Renal cortical epithelial cell (primary cell): ENCODE results near the gene RPS6KA4. TPM values are rescaled to one million over a fixed set of nuclear protein-coding genes. Genes with fewer than 3 reads are reported as not detected.
"Not testable (repeated sequence)": the region's sequence is repeated elsewhere in the genome, so short reads cannot be mapped to it uniquely, and the experiment has no call there.

Experiments used
- DNase-seq: peaks from one replicate; pipeline ENCODE4 v3.0.0-alpha.2; 2011; ENCODE audit warnings: low read depth
- total RNA-seq: library from RNA; depleted of rRNA; stranded (reverse); fragments of >200 nt; gene quantifications from 2 replicates; pipeline ENCODE4 v1.2.3, GENCODE V29; 2014

RPS6KA4 gene
- 46.0 and 49.3 TPM in 2 replicates for total RNA-seq

DNA sequence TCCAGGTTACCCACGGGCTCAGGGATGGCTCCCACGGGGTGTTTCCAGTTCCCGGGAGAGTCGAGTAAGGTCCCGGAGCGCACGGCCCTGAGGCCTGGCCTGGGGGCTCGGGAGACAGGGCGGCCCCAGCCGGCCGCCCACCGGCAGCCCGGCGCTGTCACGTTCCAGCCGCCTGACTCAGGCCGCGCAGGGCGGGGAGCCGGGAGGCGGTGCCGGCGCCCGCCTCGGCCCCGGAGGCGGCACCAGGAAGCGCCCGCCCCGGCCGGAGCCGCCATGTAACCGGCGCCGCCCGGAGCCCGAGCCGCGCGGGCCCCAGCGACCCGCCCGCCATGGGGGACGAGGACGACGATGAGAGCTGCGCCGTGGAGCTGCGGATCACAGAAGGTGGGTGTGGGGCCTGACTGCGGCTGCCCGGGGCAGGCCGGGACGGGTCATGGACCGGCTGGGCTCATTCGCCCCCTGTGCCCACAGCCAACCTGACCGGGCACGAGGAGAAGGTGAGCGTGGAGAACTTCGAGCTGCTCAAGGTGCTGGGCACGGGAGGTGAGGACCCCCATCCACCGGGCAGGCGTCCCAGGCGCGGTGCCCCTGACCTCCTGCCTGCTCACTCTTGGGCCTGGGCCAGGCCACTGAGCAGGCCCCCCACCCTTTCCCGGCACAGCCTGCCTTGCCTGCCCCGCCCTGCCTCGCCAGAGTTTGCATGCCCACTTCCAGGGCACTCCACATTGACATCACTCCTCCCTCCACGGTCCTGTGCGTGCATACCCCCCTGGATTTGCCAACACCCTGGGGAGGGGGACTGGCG is at the start of gene RPS6KA4:
RPS6KA4 (plus strand) TSS at position 256 of the 805 bp plus-strand sequence; CDS start at position 330, 74 bp downstream.
- DNase-seq = peak; percentile 22

DNA sequence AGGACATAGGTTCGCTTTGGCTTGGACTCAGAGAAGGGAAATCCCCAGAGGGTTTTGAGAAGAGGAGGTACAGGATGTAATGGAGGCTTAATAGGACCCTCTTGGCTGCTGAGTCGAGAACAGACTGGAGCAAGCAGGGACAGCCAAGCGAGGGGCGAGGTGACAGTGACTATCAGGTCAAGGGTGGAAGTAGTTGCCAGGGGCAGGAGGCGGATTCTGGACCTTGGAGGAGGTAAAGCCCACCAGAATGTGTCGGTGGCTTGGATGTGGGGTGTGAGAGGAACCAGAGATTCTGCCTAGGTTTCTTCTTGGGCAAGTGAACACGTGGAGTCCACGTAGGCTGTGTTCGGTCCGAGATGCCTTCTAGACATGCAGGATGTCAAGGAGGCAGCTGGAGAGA is 46.0 kb upstream of the RPS6KA4 start:
- DNase-seq = no peak

DNA sequence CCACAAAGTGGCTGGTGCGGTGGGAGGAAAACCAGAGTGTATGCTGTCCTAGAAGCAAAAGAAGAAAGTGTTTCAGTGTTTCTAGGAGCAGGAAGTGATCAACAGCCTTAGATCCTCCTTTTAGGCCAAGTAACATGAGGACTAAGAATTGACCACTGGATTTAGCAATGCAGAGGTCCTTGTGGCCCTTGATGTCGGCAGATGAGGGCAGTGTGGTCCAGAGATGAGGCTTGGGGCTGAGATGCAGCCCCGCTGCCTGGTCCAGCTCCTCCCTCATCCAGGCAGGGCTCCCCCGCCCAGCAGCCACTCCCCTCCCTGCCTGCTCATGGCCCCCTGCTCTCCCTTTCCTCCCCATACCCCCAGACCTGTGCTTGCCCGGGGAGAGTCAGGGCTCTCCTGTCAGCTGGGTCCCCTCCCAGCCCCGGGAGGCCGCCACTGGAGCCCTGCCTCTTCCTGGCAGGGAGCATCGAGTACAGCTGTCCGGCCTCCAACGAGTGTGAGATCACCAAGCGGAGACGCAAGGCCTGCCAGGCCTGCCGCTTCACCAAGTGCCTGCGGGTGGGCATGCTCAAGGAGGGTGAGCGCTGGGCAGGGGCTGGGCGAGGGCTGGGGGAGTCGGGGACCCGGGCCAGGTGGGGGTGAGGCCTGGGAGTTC is 45.3 kb upstream of the RPS6KA4 start:
- DNase-seq = no peak

DNA sequence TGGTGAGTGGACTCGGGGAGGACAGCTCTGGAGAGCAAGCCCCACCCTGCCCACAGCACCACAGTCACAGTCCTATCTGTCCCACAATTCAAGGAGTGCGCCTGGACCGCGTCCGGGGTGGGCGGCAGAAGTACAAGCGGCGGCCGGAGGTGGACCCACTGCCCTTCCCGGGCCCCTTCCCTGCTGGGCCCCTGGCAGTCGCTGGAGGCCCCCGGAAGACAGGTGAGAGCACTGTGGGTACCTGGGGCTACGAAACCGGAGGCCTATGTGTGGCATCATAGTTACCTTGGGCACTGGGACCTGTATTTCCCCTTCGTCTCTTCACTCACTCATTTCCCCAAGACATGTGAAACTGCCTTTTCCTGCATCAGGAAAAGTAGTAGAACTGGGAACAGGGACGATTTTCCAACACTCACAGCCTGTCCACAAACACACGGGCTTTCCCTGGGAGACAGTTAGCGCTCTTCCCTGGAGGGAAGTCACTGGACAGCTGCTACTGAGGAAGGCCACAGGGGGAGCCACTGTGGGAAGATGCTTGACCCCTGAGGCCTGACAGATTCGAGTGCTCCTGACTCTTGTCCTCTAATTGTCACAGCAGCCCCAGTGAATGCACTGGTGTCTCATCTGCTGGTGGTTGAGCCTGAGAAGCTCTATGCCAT is 44.7 kb upstream of the RPS6KA4 start:
- no peak for DNase-seq

DNA sequence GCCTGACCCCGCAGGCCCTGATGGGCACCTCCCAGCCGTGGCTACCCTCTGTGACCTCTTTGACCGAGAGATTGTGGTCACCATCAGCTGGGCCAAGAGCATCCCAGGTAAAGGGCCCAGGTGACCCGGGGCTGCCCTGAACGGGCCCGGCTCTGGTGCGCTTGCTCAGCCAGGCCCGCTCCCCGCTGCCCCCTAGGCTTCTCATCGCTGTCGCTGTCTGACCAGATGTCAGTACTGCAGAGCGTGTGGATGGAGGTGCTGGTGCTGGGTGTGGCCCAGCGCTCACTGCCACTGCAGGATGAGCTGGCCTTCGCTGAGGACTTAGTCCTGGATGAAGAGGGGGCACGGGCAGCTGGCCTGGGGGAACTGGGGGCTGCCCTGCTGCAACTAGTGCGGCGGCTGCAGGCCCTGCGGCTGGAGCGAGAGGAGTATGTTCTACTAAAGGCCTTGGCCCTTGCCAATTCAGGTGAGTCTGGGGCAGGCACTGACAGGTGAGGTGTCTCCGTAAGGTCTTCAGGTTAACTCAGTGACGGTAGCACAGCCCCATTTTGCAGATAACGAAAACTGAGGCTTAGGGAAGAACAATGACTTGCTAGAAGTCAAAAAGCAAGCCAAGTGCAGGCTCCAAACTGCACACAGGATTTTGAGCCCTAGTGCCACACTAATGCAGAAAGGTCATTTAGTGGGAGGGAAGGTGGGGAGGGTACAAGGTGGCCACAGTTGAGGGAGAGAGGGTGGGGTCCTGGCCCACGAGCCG is 44.0 kb upstream of the RPS6KA4 start:
- no peak for DNase-seq

DNA sequence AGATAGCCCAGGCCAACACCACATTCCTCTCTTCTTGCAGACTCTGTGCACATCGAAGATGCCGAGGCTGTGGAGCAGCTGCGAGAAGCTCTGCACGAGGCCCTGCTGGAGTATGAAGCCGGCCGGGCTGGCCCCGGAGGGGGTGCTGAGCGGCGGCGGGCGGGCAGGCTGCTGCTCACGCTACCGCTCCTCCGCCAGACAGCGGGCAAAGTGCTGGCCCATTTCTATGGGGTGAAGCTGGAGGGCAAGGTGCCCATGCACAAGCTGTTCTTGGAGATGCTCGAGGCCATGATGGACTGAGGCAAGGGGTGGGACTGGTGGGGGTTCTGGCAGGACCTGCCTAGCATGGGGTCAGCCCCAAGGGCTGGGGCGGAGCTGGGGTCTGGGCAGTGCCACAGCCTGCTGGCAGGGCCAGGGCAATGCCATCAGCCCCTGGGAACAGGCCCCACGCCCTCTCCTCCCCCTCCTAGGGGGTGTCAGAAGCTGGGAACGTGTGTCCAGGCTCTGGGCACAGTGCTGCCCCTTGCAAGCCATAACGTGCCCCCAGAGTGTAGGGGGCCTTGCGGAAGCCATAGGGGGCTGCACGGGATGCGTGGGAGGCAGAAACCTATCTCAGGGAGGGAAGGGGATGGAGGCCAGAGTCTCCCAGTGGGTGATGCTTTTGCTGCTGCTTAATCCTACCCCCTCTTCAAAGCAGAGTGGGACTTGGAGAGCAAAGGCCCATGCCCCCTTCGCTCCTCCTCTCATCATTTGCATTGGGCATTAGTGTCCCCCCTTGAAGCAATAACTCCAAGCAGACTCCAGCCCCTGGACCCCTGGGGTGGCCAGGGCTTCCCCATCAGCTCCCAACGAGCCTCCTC is 43.1 kb upstream of the RPS6KA4 start:
- DNase-seq = not testable (repeated sequence)

DNA sequence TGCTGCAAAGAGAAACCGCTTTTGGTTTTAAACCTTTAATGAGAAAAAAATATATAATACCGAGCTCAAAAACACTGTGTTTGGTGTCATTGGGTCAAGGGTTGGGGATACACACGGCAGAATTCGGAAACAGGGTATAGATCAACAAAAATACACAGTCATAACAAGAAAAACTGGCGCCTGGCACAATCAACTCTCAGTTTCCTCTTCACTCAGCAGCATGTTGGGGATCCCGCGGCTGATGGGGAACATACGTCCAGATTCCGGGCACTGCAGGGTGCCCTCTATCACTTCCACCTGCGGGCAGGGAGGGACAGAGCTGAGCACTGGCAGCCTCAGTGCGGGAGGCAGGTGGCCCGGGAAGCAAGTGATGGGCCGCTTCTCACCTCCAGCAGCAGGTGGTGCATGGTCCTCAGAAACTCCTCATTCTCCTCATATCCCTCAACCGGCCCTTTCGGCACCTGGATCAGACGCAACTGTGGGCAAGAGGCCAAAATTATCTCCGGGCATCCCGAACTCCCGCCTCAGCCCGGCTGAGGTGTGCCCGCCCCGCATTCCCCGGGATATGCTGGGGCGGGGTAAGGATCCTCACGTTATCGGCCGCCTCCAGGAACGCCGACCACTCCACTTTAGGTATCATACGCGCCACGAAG is 42.2 kb upstream of the RPS6KA4 start:
- no peak for DNase-seq

DNA sequence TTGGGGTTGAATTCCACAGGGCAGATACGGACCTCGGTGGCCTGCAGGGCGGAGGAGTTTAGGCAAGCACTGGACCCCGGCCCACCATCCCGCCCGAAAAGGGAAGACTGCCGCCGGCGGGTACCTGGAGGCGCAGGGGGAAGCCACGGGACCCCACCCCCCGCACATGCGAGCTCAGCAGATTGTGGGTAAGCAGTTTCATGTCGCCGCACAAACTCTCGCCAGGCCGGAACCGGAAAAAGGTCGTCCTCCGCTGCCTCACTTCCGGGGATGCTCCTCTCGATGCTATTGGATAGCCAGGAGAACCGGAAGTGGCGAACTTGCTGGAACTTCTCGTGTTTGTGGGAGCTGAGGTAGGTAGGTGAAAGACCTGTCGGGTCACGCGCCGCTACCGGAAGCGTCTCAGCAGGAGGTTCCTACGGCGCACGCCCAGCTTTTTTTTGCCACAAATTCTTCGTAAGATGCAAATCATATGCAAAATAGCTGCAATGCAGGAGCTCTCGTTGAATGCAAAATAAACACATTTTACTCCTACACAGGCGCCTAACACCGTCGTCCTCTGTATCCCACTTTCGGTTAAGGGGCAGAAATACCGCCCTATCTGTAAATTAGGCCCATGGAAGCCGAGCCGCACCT is 41.5 kb upstream of the RPS6KA4 start, which contains the start of gene TRMT112:
TRMT112 (minus strand) TSS at position 235 of the 636 bp plus-strand sequence; CDS start at position 202, 33 bp downstream.
- DNase-seq = peak; percentile 99

DNA sequence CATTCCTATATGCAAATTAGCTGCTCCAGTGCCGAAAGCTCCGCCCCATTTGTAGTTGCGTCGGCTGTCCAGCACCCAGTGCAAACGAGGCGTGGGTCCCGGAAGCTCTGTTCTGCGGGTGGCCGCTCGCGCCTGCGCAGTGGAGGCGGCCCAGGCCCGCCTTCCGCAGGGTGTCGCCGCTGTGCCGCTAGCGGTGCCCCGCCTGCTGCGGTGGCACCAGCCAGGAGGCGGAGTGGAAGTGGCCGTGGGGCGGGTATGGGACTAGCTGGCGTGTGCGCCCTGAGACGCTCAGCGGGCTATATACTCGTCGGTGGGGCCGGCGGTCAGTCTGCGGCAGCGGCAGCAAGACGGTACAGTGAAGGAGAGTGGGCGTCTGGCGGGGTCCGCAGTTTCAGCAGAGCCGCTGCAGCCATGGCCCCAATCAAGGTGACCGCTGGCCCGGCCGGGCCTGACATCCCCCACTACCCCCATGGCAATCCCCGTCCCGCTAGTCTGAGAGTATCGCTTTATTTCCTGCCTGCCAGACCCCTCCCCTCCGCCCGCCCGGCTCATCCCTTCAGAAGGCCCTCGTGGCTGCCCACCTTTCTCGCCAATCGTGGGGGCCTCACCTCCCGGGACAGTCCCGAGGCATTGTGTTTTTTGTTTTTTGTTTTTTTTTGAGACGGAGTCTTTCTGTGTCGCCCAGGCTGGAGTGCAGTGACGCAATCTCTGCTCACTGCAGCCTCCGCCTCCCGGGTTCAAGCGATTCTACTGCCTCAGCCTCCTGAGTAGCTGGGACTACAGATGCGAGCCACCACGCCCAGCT is 40.8 kb upstream of the RPS6KA4 start, which contains the start of gene PRDX5:
PRDX5 (plus strand) TSS at position 161 of the 805 bp plus-strand sequence; CDS start at position 256, 95 bp downstream.
- peak; percentile 91 for DNase-seq

DNA sequence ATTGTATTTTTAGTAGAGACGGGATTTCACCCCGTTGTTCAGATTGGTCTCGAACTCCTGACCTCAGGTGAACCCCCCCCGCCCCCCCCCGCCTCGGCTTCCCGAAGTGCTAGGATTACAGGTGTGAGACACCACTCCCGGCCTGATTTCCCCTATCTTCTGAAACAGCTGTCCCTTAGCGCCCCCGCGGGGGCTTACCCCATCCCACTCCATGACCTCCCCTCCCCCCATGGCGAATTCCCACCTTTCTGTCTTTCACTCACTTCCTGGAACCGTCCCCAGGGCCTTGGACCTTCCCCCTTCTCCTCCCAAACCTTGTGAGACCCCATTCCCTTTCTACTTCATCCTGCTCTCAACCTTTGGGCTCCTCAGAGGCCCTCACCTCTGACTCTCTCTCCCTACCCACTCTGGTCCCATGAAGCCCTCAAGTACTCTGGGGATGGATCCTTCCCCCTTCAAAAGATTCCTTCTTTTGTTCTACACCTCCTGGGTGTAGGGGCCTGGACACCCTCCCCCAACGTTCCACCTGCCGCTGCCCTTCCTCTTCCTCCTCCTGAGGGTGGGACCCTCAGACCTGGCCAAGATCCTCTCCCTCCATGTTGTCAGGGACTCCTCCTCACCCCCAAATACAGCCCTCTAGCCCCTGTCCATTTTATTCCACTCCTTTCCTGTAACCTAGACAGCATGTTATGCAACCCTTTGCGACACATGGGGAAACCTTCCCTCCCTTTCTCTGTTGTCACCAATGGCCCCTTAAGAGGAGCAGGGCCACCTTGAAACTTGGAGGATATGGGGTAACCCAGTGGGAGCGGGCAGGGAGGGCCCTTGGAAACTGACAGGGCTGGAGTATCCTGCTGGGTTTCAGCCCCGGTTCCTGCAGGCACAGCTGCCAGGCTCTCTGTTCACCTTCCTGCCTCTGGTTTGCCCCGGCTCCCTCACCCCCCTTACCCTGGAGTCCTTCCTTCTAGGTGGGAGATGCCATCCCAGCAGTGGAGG is 39.9 kb upstream of the RPS6KA4 start:
- no peak for DNase-seq

DNA sequence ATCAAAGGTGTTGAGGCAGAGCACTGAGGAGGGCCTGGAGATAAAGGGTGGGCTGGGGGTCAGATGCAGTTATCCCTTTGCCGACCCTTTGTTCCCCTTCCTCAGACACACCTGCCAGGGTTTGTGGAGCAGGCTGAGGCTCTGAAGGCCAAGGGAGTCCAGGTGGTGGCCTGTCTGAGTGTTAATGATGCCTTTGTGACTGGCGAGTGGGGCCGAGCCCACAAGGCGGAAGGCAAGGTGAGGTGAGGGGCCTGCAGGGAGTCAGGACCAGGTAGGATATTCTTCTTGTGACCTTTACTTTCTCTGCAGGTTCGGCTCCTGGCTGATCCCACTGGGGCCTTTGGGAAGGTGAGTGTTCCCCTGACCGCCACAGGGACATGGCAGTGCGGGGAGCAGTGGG is 38.4 kb upstream of the RPS6KA4 start:
- DNase-seq = no peak

DNA sequence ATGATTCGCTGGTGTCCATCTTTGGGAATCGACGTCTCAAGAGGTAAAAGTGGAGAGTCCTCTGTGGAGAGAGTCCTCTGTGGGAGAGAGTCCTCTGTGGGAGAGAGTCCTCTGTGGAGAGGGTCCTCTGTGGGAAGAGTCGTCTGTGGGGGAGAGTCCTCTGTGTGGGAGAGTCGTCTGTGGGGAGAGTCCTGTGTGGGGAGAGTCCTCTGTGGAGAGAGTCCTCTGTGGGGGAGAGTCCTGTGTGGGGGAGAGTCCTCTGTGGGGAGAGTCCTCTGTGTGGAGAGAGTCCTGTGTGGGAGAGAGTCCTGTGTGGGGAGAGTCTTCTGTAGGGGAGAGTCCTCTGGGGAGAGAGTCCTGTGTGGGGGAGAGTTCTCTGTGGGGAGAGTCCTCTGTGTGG is 37.9 kb upstream of the RPS6KA4 start:
- DNase-seq = no peak

DNA sequence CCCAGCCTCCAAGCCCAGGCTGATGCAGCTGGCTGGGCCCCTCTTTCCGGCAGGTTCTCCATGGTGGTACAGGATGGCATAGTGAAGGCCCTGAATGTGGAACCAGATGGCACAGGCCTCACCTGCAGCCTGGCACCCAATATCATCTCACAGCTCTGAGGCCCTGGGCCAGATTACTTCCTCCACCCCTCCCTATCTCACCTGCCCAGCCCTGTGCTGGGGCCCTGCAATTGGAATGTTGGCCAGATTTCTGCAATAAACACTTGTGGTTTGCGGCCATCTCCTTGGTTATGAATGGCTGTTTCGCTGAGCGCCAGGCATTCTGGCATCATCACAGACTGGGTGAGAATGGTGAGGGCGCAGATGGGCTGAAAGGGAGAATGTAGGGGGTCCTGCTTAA is 37.4 kb upstream of the RPS6KA4 start:
- DNase-seq = peak; percentile 30

DNA sequence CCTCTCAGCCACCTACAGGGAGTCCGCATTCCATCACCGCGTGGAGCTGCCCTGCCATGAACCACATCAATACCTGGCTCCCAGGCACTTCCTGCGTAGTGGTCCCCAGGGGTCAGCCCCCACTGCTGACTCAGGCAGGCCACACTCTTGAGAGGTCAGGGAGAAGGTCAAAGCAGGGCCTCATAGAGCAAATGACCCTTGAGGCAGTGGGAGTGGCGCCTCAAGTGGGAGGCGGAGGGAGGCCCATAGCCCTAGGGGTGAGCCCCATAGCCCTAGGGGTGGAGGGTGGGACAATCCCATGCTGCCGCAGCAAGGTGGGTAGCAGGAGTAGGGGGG is 36.1 kb upstream of the RPS6KA4 start:
- DNase-seq = no peak

DNA sequence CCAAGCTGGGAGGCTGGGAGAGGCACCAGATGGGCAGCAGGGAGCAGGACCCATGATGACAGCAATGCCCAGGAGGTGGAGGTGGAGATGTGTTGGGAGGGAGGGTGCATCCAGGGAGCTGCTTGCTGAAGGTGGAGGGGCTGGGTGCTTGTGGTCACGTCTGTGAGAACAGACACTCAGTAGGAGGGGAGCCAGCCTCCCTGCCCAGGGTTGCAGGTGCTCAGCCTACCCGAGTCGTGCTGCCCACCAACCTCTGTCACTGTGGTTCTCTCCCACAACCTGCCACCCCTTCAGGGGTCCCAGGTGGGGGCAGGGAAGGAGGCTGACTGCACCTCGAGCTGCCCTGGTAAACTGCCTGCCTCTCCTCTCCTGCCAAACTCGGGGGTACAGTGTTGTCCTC is 35.6 kb upstream of the RPS6KA4 start:
- no peak for DNase-seq

DNA sequence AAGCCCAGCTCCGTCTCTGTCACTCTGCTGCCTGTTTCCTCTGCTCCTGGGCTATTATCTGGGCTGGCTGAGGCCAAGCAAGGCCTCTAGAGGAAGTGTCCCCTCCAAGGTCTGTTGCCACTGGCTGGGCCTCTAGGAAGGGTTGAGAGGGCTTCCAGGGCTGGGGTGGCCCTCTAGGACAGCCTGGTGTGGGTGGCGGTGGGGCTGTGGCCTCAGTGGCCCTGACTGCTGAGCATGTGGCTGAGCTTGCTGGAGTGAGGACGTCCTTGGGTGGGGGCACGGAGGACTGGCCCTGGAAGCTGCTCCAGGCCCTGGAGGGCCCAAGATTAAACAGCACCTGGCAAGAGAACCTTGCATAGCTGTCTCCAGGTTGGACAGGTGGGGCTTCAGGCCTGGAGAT is 35.0 kb upstream of the RPS6KA4 start:
- not testable (repeated sequence) for DNase-seq

DNA sequence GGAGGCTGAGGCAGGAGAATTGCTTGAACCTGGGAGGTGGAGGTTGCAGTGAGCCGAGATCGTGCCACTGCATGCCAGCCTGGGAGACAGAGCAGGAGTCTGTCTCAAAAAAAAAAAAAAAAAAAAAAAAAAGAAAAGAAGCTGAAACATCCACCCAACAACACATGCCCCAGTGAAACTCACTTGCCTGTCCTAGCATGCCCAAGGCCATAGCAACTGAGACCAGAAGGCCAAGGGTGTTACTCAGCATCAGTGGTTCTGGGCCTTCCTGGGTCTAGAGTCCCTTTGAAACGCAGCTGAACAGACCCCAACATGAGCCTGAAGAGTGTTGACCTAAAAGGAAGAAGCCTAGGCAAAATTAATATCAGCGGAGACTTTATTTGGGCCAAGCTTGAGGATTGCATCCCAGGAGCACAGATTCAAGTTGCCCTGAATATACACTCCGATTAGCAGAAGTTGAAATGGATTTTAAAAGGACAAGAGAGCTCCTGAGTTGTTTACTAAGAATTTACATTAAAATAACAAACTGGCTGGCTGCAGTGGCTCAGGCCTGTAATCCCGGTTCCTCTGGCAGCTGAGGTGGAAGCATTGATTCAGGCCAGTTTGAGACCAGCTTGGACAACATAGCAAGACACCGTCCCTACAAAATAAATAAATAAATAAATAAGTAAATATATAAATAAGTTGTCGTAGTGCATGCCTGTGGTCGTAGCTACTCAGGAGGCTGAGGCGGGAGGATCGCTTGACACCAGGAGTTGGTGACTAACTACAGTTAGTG is 34.1 kb upstream of the RPS6KA4 start:
- DNase-seq = no peak
